ENCODE data around the gene MATCAP1. TPM values are rescaled to one million over a fixed set of nuclear protein-coding genes. Genes with fewer than 3 reads are reported as not detected.

MATCAP1 gene
- total and polyA plus RNA-seq, 2 of the 13 experiments (the other 11 are each of a cell fraction or from before 2014, with no cell fraction given): 11.2 to 24.5 TPM

GRCh38 chr16:67184995-67185650, 1.4 kb upstream of the MATCAP1 start (continued):
- TF ChIP-seq ZNF724P (CRISPR knock-in tag; IDR thresholded peaks at IDR 0.05; ENCODE audit: borderline replicate concordance) (peak; percentile 95; the same call in 1 of the 2 replicates), ZNF264 (CRISPR knock-in tag; IDR thresholded peaks at IDR 0.05) (peak; percentile 88; the same call in 1 of the 2 replicates), MXI1 (IDR thresholded peaks at IDR 0.05; ENCODE audit: borderline replicate concordance, low read depth, low read length) (peak; percentile 99), FOXK2 (IDR thresholded peaks at IDR 0.05) (no peak), ATAD3A (CRISPR knock-in tag; IDR thresholded peaks at IDR 0.05) (peak; percentile 88), ARID3A (IDR thresholded peaks at IDR 0.05; ENCODE audit: low read depth, low read length) (0 out of 2 replicates have a peak, but pooled peaks have one; percentile 24), ZBTB39 (CRISPR knock-in tag; IDR thresholded peaks at IDR 0.05) (peak; percentile 72; the same call in 1 of the 2 replicates), RBFOX2 (IDR thresholded peaks at IDR 0.05; ENCODE audit: low read depth, low read length) (no peak), PAF1 (CRISPR knock-in tag; IDR thresholded peaks at IDR 0.05) (no peak), KDM1A (CRISPR knock-in tag; IDR thresholded peaks at IDR 0.05) (peak; percentile 58; the same call in 1 of the 2 replicates), PITX1 (CRISPR knock-in tag; IDR thresholded peaks at IDR 0.05) (peak; percentile 85; the same call in 1 of the 2 replicates), HDAC2 (CRISPR knock-in tag; IDR thresholded peaks at IDR 0.05) (peak; percentile 96), ZNF280D (CRISPR knock-in tag; IDR thresholded peaks at IDR 0.05) (peak; percentile 97), ARNT (IDR thresholded peaks at IDR 0.05) (no peak), NFKBIZ (CRISPR knock-in tag; IDR thresholded peaks at IDR 0.05) (peak; percentile 75; the same call in 1 of the 2 replicates), REPIN1 (CRISPR knock-in tag; IDR thresholded peaks at IDR 0.05; ENCODE audit: borderline replicate concordance, low read depth) (peak; percentile 90; the same call in 1 of the 2 replicates), SAP130 (CRISPR knock-in tag; IDR thresholded peaks at IDR 0.05; ENCODE audit: low read depth) (peak; percentile 98), ZNF354B (CRISPR knock-in tag; IDR thresholded peaks at IDR 0.05) (no peak), MIXL1 (CRISPR knock-in tag; IDR thresholded peaks at IDR 0.05) (peak; percentile 93), SNAPC5 (CRISPR knock-in tag; IDR thresholded peaks at IDR 0.05; ENCODE audit: borderline replicate concordance) (no peak), ZBTB14 (CRISPR knock-in tag; IDR thresholded peaks at IDR 0.05) (peak; percentile 82), MXD3 (CRISPR knock-in tag; IDR thresholded peaks at IDR 0.05) (peak; percentile 96), NFIB (CRISPR knock-in tag; IDR thresholded peaks at IDR 0.05; ENCODE audit: borderline replicate concordance) (no peak)

All from HepG2 (cell line).